Dedifferentiated amniotic fluid mesenchymal stem cell (primary cell): Measurements from ENCODE around the gene CABP4.
"Not testable (repeated sequence)": the region's sequence is repeated elsewhere in the genome, so short reads cannot be mapped to it uniquely, and the experiment has no call there.

Experiments used
- DNase-seq: peaks from one replicate; pipeline ENCODE4 v3.0.0-alpha.2; 2016; ENCODE audit errors: extremely low spot score

The CABP4 gene

DNA sequence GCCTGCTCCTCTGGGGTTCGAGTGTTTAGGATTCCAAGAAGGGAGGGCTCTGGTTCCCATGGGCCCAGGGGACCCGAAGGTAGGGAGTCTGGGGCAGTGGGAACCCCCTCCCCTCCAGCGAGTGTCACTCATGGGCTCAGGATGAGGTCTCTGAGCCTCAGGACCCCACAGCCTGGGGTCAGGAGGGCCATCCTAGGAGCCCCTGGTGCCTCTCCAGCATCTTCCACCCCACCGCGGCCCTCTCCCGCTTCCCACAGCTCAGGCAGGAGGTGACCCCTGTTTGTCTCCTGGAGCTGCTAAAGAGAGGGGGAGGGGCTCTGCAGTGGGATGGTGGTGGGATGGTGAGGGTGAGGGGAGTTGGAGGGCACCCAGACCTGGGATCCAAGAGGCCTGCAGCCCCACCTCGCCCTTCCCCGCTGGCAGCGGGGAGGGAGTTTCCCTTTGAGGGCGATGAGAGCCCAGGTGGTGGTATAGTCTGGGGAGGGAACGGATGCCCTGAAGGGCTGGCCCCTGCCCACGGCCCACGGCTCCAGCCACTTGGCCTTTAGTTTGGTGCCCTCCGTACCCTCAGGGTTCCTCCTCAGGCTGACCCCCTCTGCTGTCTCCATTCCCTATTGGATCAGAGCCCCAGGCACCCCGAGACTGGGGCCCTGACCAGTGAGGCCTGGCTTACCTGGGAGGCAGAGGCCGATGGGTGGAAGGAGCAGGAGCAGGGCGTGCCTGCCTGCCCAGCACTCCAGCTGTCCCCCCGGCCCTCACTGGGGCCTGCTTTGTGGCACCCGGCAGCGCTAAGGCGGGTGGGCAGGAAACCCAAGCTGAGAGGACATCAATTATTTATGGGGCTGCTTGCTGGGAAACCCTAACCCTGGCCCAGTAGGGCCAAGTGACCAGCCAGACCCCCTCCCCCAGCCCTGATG is 1.1 kb upstream of the CABP4 start:
- no peak for DNase-seq

DNA sequence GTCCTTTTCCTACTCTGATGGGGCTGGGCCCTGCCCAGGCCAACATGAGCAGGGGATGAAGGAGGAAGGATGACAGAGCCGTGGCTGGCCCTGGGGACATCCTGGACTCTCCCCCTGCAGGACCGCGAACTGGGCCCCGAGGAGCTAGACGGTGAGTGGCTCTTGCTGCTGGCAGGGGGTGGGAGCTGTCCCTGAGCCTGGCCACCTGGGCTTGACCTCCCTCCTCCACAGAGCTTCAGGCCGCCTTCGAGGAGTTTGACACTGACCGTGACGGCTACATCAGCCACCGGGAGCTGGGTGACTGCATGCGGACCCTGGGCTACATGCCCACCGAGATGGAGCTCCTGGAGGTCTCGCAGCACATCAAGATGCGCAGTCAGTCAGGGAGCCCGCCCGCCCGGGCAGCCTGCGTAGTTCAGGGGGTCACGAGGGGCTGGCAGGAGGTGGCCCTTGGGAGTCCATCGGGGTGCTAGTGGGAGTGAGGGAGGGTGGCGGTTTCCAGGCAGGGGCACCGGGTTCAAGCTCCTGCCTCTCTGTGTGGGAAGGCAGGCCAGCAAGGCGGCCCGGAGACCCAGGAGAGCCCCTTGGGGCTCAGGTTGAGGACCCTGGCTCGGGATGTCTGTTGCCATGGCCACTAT is 1.0 kb downstream of the CABP4 start:
- no peak for DNase-seq

DNA sequence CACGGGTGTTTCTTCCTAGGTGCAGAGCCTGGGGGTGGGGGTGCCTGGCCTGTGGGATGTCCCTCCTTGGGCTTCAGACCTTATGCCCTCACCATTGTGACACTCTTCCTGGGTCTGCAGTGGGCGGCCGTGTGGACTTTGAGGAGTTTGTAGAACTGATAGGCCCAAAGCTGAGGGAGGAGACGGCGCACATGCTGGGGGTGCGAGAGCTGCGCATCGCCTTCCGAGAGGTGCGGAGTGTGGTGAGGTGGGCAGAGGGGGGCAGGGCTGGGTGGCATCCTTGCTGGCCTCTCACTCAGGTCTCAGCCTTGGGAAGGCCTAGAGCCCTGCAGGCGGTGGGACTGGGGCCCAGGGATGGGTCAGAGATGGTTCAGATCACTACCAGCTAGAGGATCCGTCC is 2.3 kb downstream of the CABP4 start:
- no peak for DNase-seq

DNA sequence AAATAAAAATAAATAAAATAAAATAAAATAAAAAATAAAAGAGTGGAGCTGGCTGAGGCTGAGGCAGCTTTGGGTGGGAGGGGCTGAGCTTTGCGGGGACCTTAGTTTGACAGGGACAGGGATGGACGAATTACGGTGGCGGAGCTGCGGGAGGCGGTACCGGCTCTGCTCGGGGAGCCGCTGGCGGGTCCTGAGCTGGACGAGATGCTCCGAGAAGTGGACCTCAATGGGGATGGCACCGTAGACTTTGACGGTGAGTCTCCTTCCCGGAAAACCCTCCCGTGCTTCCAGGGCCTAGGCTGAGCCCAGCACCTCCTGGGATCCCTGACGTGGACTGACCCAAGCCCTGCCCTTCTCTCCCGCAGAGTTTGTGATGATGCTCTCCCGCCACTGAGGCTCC is 3.1 kb downstream of the CABP4 start:
- DNase-seq: no peak

DNA sequence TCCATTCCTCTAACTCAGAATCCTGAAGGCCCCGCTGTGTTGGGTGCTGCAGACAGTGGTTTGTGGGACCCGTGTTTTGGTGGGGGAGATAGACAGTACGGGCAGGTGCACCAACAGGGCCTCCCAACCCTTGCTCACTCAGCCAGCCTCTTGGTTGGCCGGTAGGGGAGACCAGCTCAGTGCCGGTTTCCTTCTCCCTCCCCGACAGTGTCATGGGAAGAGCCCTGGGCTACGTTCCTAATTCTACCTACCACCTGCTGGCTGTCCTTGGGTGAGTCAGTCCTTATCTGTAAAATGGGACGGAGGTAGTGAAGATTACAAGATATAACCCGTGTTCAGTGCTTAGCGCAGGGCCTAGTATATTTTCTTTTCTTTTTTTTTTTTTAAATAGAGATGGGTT is 8.0 kb downstream of the CABP4 start:
- no peak for DNase-seq

DNA sequence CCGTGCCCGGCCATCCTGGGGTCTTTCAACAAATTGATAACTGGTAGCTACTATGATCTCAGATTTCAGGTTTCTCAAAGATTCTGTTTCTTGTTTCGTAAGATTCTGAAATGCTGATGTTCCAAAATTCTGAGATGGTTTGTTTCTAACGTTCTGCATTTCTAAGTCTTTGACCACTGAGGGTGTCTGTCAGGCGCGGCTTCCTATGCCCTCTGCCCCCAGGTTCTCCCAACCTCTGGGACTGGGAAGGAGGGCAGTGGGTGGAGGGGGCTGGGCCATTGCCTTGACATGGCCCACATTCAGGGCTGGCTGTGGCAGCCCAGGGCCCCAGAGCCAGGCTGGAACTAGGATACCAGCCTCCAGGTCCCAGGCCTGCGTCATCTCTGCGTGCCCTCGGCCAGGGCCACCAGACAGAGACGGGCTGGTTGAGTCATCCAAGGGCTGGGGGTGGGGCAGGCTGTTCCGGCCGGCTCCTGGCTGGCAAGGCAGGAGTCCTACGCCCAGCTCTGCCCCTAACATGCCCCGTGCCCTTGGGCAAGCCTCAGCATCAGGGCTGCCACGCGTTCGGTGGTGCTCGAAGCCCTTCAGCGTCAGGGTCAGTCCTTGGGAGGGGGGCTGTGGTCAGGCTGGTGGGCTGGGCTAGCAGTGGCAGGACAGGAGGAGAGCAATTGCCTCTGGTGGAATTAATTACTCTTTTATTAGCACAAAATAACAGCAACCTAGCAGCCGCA is 8.7 kb downstream of the CABP4 start:
- DNase-seq: no peak

DNA sequence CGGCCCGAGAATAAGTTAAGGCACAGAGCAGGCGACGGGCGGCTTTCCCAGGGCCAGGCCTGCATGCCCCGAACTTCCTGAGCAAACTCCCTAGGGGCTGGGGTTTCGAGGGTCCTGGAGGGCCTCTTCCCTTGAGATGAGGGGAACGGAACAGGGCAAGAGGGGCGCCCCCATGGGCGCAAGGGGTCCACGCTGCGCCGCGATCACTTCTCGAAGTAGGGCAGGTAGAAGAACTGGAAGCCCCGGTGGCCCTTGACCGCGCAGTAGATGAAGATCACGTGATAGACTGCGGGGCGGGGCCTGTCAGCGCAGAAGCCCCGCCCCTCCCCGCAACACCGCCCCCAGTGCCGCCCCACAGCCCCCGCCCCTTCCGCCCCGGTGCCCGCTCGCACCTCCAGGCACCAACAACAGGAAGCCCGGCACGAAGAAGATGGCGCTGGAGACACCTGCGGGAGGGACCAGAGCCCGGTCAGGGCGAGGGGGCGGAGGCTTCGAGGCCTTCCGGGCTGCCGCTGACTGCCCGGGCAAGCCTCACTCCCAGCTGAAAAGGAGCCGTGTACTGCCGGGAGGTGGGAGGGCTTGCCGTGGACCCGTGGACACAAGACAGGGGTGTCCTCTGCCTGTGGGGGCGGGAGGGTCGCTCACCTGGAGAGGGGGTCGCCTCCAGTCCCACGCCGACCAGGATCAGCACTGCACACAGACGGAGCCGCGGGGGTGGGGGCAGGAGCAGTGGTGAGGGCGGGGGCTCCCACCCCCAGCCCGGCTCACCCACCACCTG is 9.4 kb downstream of the CABP4 start:
- no peak for DNase-seq

DNA sequence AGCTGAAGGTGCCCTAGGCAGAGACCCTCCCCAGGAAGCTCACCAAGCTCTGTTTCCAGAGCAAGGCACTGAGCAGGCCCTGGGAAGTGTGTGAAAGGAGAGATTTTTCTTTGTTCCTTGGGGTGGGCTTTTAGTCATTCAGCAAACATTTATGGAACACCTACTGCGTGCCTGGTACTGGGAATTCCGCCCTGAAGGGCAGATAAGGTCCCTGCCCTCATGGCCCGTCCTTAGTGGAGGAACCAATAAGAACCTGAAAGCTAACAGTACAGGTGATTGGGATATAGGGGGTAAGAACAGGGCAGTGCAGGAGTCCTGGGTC is 10.0 kb downstream of the CABP4 start:
- DNase-seq: no peak

DNA sequence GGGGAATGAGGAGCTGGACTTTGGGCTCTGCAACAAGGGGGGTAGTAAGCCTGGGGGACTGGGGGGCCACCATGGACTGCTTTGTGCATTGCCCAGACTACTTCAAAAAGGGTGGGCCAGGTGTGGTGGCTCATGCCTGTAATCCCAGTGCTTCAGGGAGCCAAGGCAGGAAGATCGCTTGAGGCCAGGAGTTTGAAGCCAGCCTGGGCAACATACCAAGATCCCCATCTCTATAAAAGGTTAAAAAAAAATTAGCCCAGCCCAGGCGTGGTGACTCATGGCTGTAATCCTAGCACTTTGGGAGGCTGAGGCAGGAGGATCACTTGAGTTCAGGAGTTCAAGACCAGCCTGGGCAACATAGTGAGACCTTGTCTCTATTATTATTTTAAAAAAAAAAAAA is 10.4 kb downstream of the CABP4 start:
- not testable (repeated sequence) for DNase-seq

DNA sequence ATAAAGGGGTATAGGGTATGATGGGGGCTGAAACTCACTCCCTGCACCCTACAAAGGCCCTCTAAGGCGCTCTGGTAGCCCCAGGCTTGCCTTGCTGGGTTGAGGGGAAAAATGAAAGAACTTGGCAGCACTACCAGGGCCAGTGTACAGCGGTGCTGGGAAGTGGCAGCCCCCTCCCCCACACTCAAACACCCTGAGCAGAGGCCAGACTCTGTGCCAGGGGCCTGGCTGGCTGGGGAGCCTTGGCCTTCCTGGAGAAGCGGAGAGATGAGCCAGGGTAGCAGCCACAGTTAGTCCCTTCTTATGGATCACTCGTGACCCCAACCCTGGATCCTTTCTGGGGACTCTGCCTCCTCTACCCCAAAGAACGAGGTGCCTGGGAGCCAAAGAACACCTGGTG is 11.2 kb downstream of the CABP4 start:
- no peak for DNase-seq

DNA sequence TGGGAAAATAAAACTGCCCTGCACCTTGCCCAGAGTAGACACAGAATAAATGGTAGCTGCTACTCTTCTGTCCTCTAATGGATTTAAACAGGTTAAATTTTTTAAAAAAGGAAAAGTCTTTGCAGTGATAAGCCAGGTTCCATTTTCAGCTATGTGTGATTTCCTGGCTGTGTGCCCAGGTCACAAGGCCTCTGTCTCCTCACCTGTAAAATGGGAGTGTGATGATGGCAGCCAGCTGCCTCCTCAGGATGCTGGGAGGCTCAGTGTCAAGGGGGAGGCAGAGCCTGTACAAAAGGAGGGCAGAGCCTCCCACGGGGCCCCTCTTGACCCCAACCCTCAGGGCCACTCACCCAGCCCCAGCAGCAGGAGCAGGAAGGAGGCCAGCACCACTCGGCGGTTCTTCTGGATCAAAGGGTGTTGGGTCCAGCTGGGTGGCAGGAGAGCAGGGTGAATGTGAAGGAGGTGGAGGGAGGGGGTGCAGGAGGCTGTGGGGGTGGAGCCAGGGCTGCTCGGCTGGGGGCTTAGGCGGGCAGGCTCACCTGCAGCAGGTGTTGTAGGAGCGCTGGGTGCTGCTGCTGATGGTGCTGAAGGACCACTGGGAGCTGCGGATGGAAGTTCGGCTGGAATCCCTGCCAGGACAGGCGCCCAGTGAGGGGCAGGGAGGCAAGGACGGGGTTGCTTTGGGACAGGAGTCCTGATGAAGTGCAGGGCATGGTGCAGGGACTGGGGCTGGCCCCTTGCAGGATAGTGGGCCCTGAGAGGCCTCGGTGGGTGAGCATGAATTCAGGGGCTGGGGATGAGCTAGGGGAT is 12.0 kb downstream of the CABP4 start:
- DNase-seq: no peak

DNA sequence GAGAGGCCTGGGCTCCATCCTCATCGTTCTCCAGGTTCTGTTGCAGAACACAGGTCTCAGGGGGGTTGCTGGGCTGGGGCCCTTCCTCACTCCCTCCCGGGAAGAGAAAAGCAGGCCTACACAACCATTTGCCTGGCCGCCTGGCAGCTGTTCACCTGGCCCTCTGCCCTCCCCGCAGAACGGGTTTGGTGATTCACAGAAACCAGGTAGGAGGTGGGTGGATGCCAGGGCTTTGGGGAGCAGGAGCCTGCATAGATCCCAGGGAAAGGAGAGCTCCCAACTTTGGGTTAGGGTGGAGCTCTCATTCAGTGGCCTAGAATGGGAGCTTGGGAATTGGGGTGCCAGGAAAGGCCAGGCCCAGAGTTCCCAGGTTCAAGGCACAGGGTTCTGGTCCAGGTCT is 12.9 kb downstream of the CABP4 start:
- DNase-seq: no peak

DNA sequence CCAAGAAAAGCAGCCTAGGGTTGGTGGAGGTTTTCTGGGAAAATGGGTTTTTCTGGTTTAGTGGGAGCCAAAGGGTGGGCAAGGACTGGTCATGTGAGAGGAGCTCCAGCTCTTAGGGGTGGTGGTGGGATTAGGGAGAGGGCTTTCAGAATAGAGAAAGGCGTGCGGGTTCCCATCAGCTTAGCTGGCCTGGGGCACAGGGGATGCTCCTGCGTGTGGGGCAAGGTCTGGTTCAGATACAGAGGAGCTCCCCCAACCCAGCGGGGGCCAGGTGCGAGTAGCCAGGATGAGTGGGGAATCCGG is 13.3 kb downstream of the CABP4 start:
- no peak for DNase-seq

DNA sequence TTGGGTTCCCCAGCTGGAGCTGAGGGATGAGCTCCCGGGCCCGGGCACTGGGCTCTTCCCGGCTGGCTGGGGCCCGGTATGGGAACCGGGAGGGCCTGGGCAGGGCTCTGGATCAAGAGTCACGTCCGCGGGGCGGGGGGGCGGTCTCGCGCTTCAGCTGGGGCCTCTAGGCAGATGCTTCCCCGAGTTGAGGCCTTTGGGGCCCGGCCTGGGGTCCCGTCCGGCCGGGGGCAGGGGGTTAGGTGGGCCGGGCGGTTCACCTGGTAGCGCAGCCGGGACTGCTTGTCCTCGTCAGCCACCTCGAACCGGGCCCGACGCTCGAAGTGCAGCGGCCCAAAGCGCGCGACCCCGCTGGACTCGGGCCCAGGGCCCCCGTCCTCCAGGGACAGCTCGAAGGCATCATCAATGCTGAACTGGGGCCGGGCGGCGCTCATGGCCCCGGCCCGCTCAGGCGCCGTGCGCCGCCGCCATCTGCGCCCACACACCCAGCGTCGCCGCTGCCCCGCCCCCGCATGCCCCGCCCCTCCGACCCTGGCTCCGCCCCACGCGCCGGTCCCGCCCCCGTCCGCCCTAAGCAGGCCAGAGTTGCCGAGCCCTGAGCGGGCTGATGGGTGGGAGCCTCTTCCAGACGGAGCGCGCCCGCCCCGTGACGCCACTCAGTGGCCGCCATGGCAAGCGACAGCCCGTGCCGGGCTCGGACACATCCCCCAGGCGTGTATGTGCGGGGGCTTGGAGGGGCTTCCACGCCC is 13.8 kb downstream of the CABP4 start, which contains the start of gene TMEM134:
Gene TMEM134, minus strand, starts transcription at position 493 of the 749 bp plus-strand sequence. Its CDS starts 59 bp downstream, at position 434.
- DNase-seq: peak; percentile 88

DNA sequence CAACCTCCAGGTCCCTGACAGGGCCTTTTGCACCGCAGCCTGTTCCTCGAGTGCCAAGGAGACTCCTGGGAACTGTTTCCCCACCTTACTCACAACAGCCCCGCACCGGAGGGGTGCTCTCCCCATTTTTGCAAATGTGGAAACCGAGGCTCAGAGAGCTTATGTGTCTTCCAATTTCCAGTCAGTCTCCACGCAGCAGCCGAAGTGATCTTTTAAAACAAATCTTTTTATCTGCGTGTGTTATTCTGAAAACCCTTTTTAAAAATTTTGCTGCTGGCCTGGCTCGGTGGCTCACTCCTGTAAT is 14.3 kb downstream of the CABP4 start:
- no peak for DNase-seq

DNA sequence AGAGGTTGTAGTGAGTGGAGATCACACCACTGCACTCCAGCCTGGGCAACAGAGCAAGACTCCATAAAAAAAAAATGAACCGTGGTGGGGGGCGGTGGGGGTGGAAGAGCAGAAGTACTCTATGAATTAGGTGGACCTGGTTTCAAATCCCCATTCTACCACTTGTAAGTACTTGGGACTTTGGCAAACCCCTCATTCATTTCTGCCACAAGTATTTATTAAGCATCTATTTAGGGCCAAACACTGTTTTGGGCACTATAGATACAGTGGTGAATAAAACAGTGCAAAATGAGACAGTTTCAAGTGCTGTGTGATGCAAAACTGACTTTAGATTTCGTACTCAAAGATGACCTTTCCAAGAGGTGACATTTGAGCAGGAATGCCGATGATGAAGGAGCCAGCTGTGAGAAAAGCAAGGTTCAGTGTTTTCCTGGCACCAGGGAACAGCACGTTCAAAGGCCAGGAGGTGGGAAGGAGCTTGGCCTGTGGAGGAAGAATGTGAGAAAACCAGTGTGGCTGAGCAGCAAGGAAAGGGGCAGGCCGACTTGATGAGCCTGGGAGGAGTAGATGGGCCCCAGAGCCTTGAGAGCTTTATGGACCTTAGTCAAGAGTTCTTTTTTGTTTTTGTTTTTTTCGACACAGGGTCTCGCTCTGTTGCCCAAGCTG is 15.3 kb downstream of the CABP4 start:
- DNase-seq: no peak

DNA sequence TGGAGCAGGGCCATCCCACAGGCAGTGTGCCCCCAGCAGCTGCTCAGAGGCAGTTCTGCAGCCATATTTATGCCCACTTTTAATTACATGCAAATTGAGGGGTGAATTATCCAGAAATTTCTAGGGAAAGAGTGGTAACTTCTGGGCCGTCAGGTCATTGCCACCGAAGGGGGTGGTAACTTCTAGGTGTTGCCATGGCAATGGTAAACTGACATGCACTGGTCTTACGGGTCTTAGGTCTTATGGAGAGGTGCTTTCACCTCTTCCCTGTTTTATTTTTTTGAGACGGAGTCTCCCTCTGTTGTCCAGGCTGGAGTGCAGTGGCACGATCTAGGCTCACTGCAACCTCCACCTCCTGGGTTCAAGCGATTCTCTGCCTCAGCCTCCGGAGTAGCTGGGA is 17.7 kb downstream of the CABP4 start:
- no peak for DNase-seq

DNA sequence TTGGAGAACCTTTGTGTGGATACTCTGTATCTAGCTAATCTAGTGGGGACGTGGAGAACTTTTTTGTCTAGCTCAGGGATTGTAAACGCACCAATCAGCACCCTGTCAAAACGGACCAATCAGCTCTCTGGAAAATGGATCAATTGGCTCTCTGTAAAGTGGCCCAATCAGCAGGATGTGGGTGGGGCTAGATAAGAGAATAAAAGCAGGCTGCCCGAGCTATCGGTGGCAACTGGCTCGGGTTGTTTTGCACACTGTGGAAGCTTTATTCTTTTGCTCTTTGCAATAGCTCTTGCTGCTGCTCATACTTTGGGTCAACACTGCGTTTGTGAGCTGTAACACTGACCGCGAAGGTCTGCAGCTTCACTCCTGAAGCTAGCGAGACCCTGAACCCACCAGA is 21.5 kb downstream of the CABP4 start:
- not testable (repeated sequence) for DNase-seq

DNA sequence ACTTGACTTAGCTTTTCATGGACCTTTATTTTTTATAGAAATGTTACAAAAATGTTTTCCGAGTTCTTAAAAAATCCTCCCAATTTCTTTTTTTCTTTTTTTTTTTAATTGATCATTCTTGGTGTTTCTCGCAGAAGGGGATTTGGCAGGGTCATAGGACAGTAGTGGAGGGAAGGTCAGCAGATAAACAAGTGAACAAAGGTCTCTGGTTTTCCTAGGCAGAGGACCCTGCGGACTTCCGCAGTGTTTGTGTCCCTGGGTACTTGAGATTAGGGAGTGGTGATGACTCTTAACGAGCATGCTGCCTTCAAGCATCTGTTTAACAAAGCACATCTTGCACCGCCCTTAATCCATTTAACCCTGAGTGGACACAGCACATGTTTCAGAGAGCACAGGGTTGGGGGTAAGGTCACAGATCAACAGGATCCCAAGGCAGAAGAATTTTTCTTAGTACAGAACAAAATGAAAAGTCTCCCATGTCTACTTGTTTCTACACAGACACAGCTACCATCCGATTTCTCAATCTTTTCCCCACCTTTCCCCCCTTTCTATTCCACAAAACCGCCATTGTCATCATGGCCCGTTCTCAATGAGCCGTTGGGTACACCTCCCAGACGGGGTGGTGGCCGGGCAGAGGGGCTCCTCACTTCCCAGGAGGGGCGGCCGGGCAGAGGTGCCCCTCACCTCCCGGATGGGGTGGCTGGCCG is 22.3 kb downstream of the CABP4 start:
- not testable (repeated sequence) for DNase-seq
